Lower leg skin (tissue), 3 donors: ENCODE data around the gene CEACAM6.

Experiments used
- CTCF ChIP-seq, 3 donors: fragments of 450-650 bp; IDR thresholded peaks; one replicate each; pipeline ENCODE4 v1.5.1; 2016; ENCODE audit warnings: antibody characterized with exemption in 3 of 3, mild to moderate bottlenecking in 3 of 3, moderate library complexity in 2 of 3
- POLR2A ChIP-seq, 2 donors: fragments of 450-650 bp; IDR thresholded peaks; one replicate each; pipeline ENCODE4 v1.6.1; 2016 to 2017; ENCODE audit warnings: antibody characterized with exemption in 2 of 2, mild to moderate bottlenecking in 1 of 2, moderate library complexity in 1 of 2

- TF ChIP-seq CTCF (IDR thresholded peaks at IDR 0.05): no peak
- no peak for TF ChIP-seq POLR2A (IDR thresholded peaks at IDR 0.05)
Measured at GRCh38 chr19:41707871-41708371, 47.4 kb upstream of the CEACAM6 start.
